Mesenchymal stem cell (in vitro differentiated cells and primary cell): Measurements from ENCODE around the gene COX10.
"Not testable (repeated sequence)": the region's sequence is repeated elsewhere in the genome, so short reads cannot be mapped to it uniquely, and the experiment has no call there.

Source experiments
- DNase-seq: peaks from one replicate; pipeline ENCODE4 v3.0.0-alpha.2; 2013
- H2AFZ ChIP-seq: one replicate; pipeline ENCODE4 v1.6.1; 2013; ENCODE audit warnings: low read depth, mild to moderate bottlenecking, control low read depth, inconsistent platforms, low read length, moderate library complexity
- H2AK5ac ChIP-seq: 2 replicates; pipeline ENCODE4 v1.6.1; 2013; ENCODE audit warnings: low read length, moderate library complexity, mild to moderate bottlenecking, inconsistent platforms; ENCODE audit not compliant: severe bottlenecking
- H2BK120ac ChIP-seq: one replicate; pipeline ENCODE4 v1.6.1; 2013; ENCODE audit warnings: low read depth, mild to moderate bottlenecking, inconsistent platforms, low read length, moderate library complexity
- H2BK12ac ChIP-seq, 2 experiments: one replicate each; pipeline ENCODE4 v1.6.1; 2013; ENCODE audit warnings: inconsistent platforms in 2 of 2, low read length in 2 of 2, mild to moderate bottlenecking in 2 of 2, moderate library complexity in 2 of 2, control low read depth in 1 of 2
- H2BK15ac ChIP-seq: one replicate; pipeline ENCODE4 v1.6.1; 2013; ENCODE audit warnings: mild to moderate bottlenecking, low read depth, inconsistent platforms; ENCODE audit not compliant: poor library complexity, severe bottlenecking
- H2BK5ac ChIP-seq: 2 replicates; pipeline ENCODE4 v1.6.1; 2013; ENCODE audit warnings: low read depth, mild to moderate bottlenecking, low read length, control low read depth, inconsistent platforms; ENCODE audit not compliant: poor library complexity, severe bottlenecking
- H3K14ac ChIP-seq, 2 experiments: one replicate each; pipeline ENCODE4 v1.6.1; 2013; ENCODE audit warnings: inconsistent platforms in 2 of 2, low read length in 2 of 2, control low read depth in 1 of 2, mild to moderate bottlenecking in 1 of 2, moderate library complexity in 1 of 2
- H3K18ac ChIP-seq, 2 experiments: one replicate each; pipeline ENCODE4 v1.6.1; 2013; ENCODE audit warnings: inconsistent platforms in 2 of 2, low read length in 2 of 2, control low read depth in 1 of 2, low read depth in 1 of 2, mild to moderate bottlenecking in 1 of 2
- H3K23ac ChIP-seq, 2 experiments: one replicate each; pipeline ENCODE4 v1.6.1; 2013; ENCODE audit warnings: inconsistent platforms in 2 of 2, low read length in 2 of 2, mild to moderate bottlenecking in 2 of 2, moderate library complexity in 2 of 2, control low read depth in 1 of 2
- H3K27ac ChIP-seq: 2 replicates; pipeline ENCODE4 v1.5.1; 2013; ENCODE audit warnings: mild to moderate bottlenecking, moderate library complexity, low read length, control low read depth, inconsistent platforms; ENCODE audit not compliant: poor library complexity, severe bottlenecking
- H3K27me3 ChIP-seq, 2 experiments: 2 replicates each; pipeline versions ENCODE4 v1.6.1 to v1.7.0; 2013; ENCODE audit warnings: low read length in 2 of 2, mild to moderate bottlenecking in 2 of 2, moderate library complexity in 2 of 2, control low read depth in 1 of 2, inconsistent platforms in 1 of 2; ENCODE audit not compliant: control insufficient read depth in 1 of 2, insufficient read depth in 1 of 2
- H3K36me3 ChIP-seq, 2 experiments: 2 replicates each; pipeline versions ENCODE4 v1.6.1 to v1.7.0; 2013; ENCODE audit warnings: low read length in 2 of 2, control low read depth in 1 of 2, inconsistent platforms in 1 of 2, low read depth in 1 of 2, mild to moderate bottlenecking in 1 of 2; ENCODE audit not compliant: insufficient read depth in 2 of 2, control insufficient read depth in 1 of 2
- H3K4ac ChIP-seq, 2 experiments: one replicate each; pipeline ENCODE4 v1.6.1; 2013; ENCODE audit warnings: inconsistent platforms in 2 of 2, low read length in 2 of 2, mild to moderate bottlenecking in 2 of 2, moderate library complexity in 2 of 2, control low read depth in 1 of 2, low read depth in 1 of 2
- H3K4me1 ChIP-seq: 2 replicates; pipeline ENCODE4 v1.6.1; 2013; ENCODE audit warnings: low read depth, low read length, control low read depth; ENCODE audit not compliant: control insufficient read depth, insufficient read depth
- H3K4me2 ChIP-seq: 2 replicates; pipeline ENCODE4 v1.6.1; 2013; ENCODE audit warnings: low read length, mild to moderate bottlenecking, inconsistent platforms; ENCODE audit not compliant: poor library complexity, severe bottlenecking
- H3K4me3 ChIP-seq, 2 experiments: 2 replicates each; pipeline versions ENCODE4 v1.5.1 to v1.7.0; 2013; ENCODE audit warnings: low read length in 2 of 2, mild to moderate bottlenecking in 2 of 2, control low read depth in 1 of 2, low read depth in 1 of 2; ENCODE audit not compliant: insufficient read depth in 1 of 2
- H3K79me1 ChIP-seq: replicated peaks from 2 replicates; pipeline ENCODE4 v1.6.1; 2013; ENCODE audit warnings: mild to moderate bottlenecking, control low read depth, low read length, inconsistent platforms; ENCODE audit not compliant: poor library complexity, severe bottlenecking
- H3K9ac ChIP-seq: 2 replicates; pipeline ENCODE4 v1.7.0; 2013; ENCODE audit warnings: mild to moderate bottlenecking, low read length, moderate library complexity
- H3K9me3 ChIP-seq: 2 replicates; pipeline ENCODE4 v1.7.0; 2013; ENCODE audit warnings: mild to moderate bottlenecking, low read length; ENCODE audit not compliant: control insufficient read depth
- H4K8ac ChIP-seq: one replicate; pipeline ENCODE4 v1.6.1; 2013; ENCODE audit warnings: inconsistent platforms, mild to moderate bottlenecking, low read length, moderate library complexity
- H4K91ac ChIP-seq: one replicate; pipeline ENCODE4 v1.6.1; 2013; ENCODE audit warnings: mild to moderate bottlenecking, low read length, inconsistent platforms
- WGBS: methylation state at CpG from one replicate; pipeline ENCODE4 v1.1.7; 2013; ENCODE audit warnings: mixed read lengths; 5-methylcytosine and 5-hydroxymethylcytosine counted together

The COX10 gene

DNA sequence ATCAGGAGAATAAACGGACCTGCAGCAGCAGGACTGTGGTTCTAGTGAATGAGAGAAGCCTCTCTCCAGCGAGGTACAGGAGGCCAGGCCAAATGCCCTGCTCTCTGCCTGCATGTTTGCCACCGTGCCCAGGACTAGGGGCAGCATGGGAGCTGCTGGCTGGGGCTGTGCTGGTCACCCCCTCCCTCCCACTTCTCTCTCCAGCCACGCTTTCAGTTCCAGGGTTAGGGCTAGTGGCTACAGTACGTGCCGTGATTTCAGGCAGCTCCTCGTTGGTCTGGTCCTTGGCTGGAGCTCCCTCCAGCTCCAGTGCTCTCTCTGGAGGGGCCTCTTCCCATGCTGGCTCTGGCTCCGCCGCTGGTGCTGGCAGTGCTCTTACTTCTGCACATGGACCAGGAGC lies 166.7 kb downstream of the COX10 start:
- H2AFZ ChIP-seq, H3K9ac ChIP-seq, H2BK12ac ChIP-seq, H4K8ac ChIP-seq, H3K4ac ChIP-seq, DNase-seq, H3K9me3 ChIP-seq, H3K4me1 ChIP-seq, H3K23ac ChIP-seq, H3K4me3 ChIP-seq, H4K91ac ChIP-seq, H2BK15ac ChIP-seq, H3K27ac ChIP-seq, H3K36me3 ChIP-seq, H3K18ac ChIP-seq, H3K4me2 ChIP-seq, H2BK5ac ChIP-seq, H2AK5ac ChIP-seq, H2BK120ac ChIP-seq, H3K27me3 ChIP-seq, H3K79me1 ChIP-seq, H3K14ac ChIP-seq: not testable (repeated sequence)
- 96% methylated on average over 5 of the region's 9 CpGs for WGBS

DNA sequence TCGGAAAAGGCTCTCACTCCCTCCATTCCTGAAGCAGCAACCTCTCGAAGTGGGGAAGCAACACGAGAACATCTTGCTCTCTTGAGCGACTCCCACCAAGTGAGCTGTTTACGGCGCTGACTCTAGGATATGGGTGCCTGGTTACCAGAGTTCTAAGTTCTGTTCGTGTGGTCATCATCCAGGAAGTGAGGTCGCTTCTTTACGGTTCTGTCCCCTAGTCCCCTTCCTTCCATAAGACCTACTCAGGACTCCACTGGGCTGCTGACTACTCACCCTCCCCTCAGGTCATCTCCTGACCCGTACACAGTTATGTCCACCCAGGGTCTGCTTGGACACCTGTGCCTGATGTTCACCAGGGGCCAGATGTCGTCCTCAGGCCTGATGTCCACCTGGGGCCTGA lies 167.5 kb downstream of the COX10 start, which contains the start of gene CDRT15:
Gene CDRT15, minus strand, starts transcription at position 101 of the 400 bp plus-strand sequence. Its CDS starts 29 bp downstream, at position 72.
- not testable (repeated sequence) for H2BK12ac ChIP-seq, H3K27ac ChIP-seq, H3K4me1 ChIP-seq, H3K36me3 ChIP-seq, H3K23ac ChIP-seq, H4K8ac ChIP-seq, H3K27me3 ChIP-seq, H3K9ac ChIP-seq, H2AK5ac ChIP-seq, H3K4me3 ChIP-seq, H3K18ac ChIP-seq, H2AFZ ChIP-seq, H3K4me2 ChIP-seq, H3K9me3 ChIP-seq, H2BK120ac ChIP-seq, H3K4ac ChIP-seq, H4K91ac ChIP-seq, DNase-seq, H3K14ac ChIP-seq, H2BK15ac ChIP-seq, H3K79me1 ChIP-seq, H2BK5ac ChIP-seq
- 92% methylated on average over 8 of the region's 11 CpGs for WGBS

DNA sequence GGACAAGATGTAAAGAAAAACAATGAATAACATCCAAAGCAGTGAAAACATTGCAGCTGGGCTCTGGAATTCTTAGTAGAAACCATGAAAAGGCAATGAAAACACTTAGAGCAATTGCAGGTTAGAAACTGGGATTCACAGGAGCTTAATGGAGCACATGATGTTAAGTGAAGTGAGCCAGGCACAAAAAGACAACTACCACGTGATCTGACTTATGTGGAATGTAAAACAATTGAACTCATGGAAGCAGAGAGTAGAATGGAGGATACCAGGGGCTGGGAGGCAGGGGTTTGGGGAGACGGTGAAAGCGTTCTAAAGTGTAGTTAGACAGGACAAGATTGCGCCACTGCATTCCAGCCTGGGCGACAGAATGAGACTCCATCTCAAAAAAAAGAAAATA lies 170.0 kb downstream of the COX10 start:
- not testable (repeated sequence) for H3K4me3 ChIP-seq, H3K14ac ChIP-seq, H3K36me3 ChIP-seq, H2BK5ac ChIP-seq, H3K9me3 ChIP-seq, H3K9ac ChIP-seq, H3K4ac ChIP-seq, H2BK120ac ChIP-seq, H4K91ac ChIP-seq, H3K4me1 ChIP-seq, H2AK5ac ChIP-seq, DNase-seq, H3K27ac ChIP-seq, H3K4me2 ChIP-seq, H3K27me3 ChIP-seq, H3K23ac ChIP-seq, H2AFZ ChIP-seq, H3K79me1 ChIP-seq, H2BK15ac ChIP-seq, H4K8ac ChIP-seq, H3K18ac ChIP-seq, H2BK12ac ChIP-seq
- 100% methylated on average over 2 of the region's 5 CpGs for WGBS

DNA sequence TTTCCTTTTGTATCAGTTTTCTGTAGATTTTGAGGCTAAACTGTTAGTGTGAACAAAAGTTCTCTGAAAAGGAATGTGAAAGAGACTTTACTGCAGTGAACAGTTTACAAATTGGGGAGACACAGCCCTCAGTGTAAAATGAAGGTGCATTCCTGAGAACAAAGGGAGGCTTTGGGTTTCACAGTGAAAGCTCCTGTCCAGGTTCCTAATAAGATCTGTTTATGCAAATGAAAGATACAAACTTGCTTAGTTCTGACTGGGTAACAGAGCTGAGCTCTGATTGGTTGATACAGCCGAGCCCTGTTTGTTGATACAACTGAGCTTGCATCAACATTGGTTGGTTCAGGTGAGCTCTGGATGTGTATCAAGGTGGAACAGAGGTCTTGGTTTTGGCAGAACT lies 175.7 kb downstream of the COX10 start:
- H2AK5ac ChIP-seq, result no peak overlapping the region
- no peak overlapping the region for H2AFZ ChIP-seq
- no peaks in the 10 kb centered on the region for H3K27me3 ChIP-seq
- H3K9ac ChIP-seq, result no peak overlapping the region
- no peak overlapping the region for H2BK12ac ChIP-seq
- no peak overlapping the region for H3K14ac ChIP-seq
- no peak overlapping the region for H3K23ac ChIP-seq
- H3K27ac ChIP-seq, result no peak overlapping the region
- no peak overlapping the region for H4K91ac ChIP-seq
- no peaks in the 10 kb centered on the region for H3K79me1 ChIP-seq
- H2BK15ac ChIP-seq, result no peak overlapping the region
- WGBS, result 96% methylated on average over 1 of the region's 1 CpG
- no peak overlapping the region for H2BK5ac ChIP-seq
- H3K4me2 ChIP-seq, result no peak overlapping the region
- no peak overlapping the region for H3K4ac ChIP-seq
- no peaks in the 10 kb centered on the region for H3K36me3 ChIP-seq
- no peak overlapping the region for H2BK120ac ChIP-seq
- H4K8ac ChIP-seq, result no peak overlapping the region
- DNase-seq, result no peak
- no peak overlapping the region for H3K18ac ChIP-seq
- H3K9me3 ChIP-seq, result no peaks in the 10 kb centered on the region
- no peak overlapping the region for H3K4me3 ChIP-seq
- H3K4me1 ChIP-seq, result no peaks in the 10 kb centered on the region
